ENCODE results near the gene ARG2. TPM values are rescaled to one million over a fixed set of nuclear protein-coding genes. Genes with fewer than 3 reads are reported as not detected.

ARG2 gene
- total and polyA plus RNA-seq, 10 donors, result 0.64 to 4.7 (median 1.1) TPM

- no peak overlapping the region for H3K27ac ChIP-seq
- 76 to 100% (median 86%) methylated on average over 1 of the region's 1 CpG for WGBS, 5 donors
- intact Hi-C loops (cut with DNase I; ENCODE audit: low total_unique reads), result no loop called here
- TF ChIP-seq, protein P1, sequence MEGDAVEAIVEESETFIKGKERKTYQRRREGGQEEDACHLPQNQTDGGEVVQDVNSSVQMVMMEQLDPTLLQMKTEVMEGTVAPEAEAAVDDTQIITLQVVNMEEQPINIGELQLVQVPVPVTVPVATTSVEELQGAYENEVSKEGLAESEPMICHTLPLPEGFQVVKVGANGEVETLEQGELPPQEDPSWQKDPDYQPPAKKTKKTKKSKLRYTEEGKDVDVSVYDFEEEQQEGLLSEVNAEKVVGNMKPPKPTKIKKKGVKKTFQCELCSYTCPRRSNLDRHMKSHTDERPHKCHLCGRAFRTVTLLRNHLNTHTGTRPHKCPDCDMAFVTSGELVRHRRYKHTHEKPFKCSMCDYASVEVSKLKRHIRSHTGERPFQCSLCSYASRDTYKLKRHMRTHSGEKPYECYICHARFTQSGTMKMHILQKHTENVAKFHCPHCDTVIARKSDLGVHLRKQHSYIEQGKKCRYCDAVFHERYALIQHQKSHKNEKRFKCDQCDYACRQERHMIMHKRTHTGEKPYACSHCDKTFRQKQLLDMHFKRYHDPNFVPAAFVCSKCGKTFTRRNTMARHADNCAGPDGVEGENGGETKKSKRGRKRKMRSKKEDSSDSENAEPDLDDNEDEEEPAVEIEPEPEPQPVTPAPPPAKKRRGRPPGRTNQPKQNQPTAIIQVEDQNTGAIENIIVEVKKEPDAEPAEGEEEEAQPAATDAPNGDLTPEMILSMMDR (IDR thresholded peaks at IDR 0.05 in 8 of 11, conservative IDR thresholded peaks at IDR 0.05 in 3 of 11), result no peak
- TF ChIP-seq POLR2AphosphoS5 (IDR thresholded peaks at IDR 0.05) (no peak), POLR2A (IDR thresholded peaks at IDR 0.05) (no peak)
- no peak for DNase-seq
- no peaks in the 10 kb centered on the region for H3K27me3 ChIP-seq (replicated peaks in 1 of 7)
- no peaks in the 10 kb centered on the region for H3K9me3 ChIP-seq
- H3K36me3 ChIP-seq, result peaks cover 0 to 100% (median 87%) of the 10 kb centered on the region in 6 donors
- H3K4me1 ChIP-seq, result no peaks in the 10 kb centered on the region
- no peak overlapping the region for H3K4me3 ChIP-seq
These were observed 30.4 kb downstream of the ARG2 start for GRCh38 chr14:67650151-67650550.

GRCh38 chr14:67650694-67651093 lies 31.0 kb downstream of the ARG2 start:
- TF ChIP-seq, protein P1 (IDR thresholded peaks at IDR 0.05 in 8 of 11, conservative IDR thresholded peaks at IDR 0.05 in 3 of 11), result no peak
- TF ChIP-seq POLR2AphosphoS5 (IDR thresholded peaks at IDR 0.05) (no peak), POLR2A (IDR thresholded peaks at IDR 0.05) (no peak)
- intact Hi-C loops (cut with DNase I; ENCODE audit: low total_unique reads), result no loop called here
- 82 to 97% (median 91%) methylated on average over 2 of the region's 2 CpGs for WGBS, 5 donors

GRCh38 chr14:67652189-67652588 lies 32.5 kb downstream of the ARG2 start:
- TF ChIP-seq POLR2AphosphoS5 (IDR thresholded peaks at IDR 0.05), result no peak
- TF ChIP-seq, protein P1 (IDR thresholded peaks at IDR 0.05 in 8 of 11, conservative IDR thresholded peaks at IDR 0.05 in 3 of 11), result no peak
- TF ChIP-seq POLR2A (IDR thresholded peaks at IDR 0.05), result no peak
- Histone ChIP-seq H3K36me3 (peaks cover 0 to 100% (median 96%) of the 10 kb centered on the region in 6 donors), H3K9me3 (no peaks in the 10 kb centered on the region), H3K27me3 (replicated peaks in 1 of 7) (no peaks in the 10 kb centered on the region), H3K27ac (no peak overlapping the region), H3K4me1 (no peaks in the 10 kb centered on the region), H3K4me3 (no peak overlapping the region)
- 83 to 97% (median 94%) methylated on average over 1 of the region's 1 CpG for WGBS, 5 donors
- DNase-seq, result no peak
- intact Hi-C loops (cut with DNase I; ENCODE audit: low total_unique reads), result no loop called here

More at GRCh38 chr14:67650694-67651093, 31.0 kb downstream of the ARG2 start:
- Histone ChIP-seq H3K27me3 (replicated peaks in 1 of 7) (no peaks in the 10 kb centered on the region), H3K4me3 (no peak overlapping the region), H3K4me1 (no peaks in the 10 kb centered on the region), H3K27ac (no peak overlapping the region), H3K36me3 (peaks cover 0 to 100% (median 91%) of the 10 kb centered on the region in 6 donors), H3K9me3 (no peaks in the 10 kb centered on the region)
- DNase-seq, result no peak

DNA sequence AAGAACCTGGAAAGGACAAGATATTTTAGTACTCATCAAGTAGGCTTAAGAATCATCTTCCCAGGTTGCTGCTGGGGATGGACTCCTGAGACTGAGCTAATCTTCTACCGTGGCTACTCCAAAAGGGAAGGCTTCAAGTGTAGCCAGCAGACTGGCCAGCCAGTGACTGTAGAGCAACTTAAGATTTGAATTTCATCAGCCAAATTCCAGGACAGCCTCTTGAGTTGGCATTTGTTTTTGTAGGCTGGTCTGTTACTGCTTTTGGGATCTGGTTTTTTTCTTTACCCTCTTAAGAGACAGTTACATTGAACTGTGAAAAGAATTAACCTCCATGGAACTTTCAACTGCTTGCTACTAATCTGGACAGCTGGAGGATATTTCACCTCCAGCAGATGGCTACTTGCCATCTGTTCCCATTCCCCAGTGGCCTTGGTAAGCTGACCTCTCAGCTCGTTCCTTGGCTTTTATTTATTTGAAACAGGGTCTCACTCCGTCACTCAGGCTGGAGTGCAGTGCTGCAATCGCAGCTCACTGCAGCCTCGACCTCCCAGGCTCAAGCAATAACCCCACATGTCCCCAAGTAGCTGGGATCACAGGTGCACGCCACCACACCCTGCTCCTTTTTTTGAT lies 34.0 kb downstream of the ARG2 start:
- 87 to 95% (median 94%) methylated on average over 6 of the region's 6 CpGs for WGBS, 5 donors
- Histone ChIP-seq H3K27me3 (replicated peaks in 1 of 7) (no peaks in the 10 kb centered on the region), H3K36me3 (peaks cover 0 to 100% (median 96%) of the 10 kb centered on the region in 6 donors), H3K4me3 (no peak overlapping the region), H3K9me3 (no peaks in the 10 kb centered on the region), H3K27ac (no peak overlapping the region), H3K4me1 (no peaks in the 10 kb centered on the region)
- no peak for DNase-seq
- intact Hi-C loops (cut with DNase I; ENCODE audit: low total_unique reads), result no loop called here
- TF ChIP-seq POLR2A (IDR thresholded peaks at IDR 0.05), result no peak
- TF ChIP-seq, protein P1 (IDR thresholded peaks at IDR 0.05 in 8 of 11, conservative IDR thresholded peaks at IDR 0.05 in 3 of 11), result no peak
- no peak for TF ChIP-seq POLR2AphosphoS5 (IDR thresholded peaks at IDR 0.05)
